NCI-H524 treated with DMSO at 0.1 percent for 48 hours (cell line): ENCODE measurements around the gene ANO9.

Experiments used
- DNase-seq: peaks from one replicate; lab custom pipeline; 2025; lab: John Stamatoyannopoulos, UW

Gene ANO9

DNA sequence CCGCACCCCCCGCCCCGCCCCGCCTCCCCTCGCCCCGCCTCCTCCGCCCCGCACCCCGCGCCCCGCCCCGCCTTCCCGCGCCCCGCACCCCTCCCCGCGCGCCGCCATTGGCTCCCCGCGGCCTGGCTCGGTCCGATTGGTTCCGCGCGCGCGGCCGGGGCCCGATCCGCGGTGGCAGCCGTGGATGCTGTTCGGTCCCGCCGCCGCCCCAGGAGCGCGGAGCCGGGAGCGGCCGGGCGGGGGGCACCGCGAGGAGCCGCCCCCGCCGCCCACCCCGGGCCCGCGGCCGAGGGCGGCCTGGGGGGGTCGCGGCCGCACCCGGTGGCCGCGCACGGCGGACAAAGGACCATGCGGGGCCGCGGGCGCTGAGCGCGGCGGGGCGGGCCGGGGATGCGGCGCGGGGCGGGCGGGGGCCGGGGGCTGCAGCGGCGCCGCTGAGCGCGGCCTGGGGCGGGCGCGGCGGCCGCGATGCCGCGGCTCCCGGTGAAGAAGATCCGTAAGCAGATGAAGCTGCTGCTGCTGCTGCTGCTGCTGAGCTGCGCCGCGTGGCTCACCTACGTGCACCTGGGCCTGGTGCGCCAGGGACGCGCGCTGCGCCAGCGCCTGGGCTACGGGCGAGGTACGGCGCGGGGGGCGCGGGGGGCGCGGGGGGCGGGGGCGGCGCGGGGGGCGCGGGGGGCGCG lies 72.3 kb downstream of the ANO9 start, which contains the start of gene B4GALNT4:
TSS of gene B4GALNT4 (plus strand) at position 164 of the 683 bp plus-strand sequence. CDS start at position 469, 305 bp downstream.
- DNase-seq = no peak

DNA sequence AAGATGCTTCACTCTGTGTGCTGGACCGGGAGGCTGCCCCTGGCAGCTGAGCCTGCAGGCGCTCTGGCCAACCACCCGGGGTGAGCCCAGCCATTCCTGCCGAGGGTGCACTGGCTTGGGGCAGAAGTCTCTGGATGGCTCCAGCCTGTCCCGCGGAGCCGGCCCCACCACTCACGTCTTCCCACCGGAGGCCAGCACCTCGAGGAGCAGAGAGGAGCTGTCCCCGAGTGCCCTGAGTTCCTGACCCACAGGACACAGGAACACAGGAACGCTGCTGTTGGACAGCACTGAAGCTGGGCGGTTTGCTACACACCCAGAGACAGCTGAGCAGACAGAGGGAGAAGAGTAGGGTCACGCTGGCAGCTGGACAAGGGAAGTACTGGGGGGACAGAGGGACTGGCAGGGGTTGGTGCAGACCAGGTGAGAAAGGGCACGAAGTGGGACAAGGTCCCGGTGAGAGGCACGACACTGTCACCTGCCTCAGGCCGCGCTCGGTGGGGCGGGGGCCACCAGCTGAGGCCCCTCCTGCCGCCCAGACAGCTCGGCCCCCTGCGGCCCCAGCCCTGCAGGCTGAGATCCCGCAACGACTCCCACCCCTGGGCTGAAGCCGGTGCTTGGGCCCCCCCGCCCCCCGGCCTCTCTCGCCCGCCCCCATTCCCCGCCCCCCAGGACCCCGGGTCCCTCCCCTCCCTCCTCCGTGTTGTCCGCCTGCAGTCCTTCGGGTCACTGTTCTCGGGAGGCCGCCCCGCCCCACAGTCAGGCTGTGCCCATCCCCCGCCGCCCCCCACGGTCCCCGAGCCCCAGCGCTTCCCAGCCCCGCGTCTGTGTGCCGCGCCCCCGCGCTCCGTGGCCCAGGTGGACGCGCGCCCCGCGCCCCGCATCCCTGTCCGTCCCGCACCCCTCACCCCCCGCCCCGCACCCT lies 73.1 kb downstream of the ANO9 start:
- no peak for DNase-seq

DNA sequence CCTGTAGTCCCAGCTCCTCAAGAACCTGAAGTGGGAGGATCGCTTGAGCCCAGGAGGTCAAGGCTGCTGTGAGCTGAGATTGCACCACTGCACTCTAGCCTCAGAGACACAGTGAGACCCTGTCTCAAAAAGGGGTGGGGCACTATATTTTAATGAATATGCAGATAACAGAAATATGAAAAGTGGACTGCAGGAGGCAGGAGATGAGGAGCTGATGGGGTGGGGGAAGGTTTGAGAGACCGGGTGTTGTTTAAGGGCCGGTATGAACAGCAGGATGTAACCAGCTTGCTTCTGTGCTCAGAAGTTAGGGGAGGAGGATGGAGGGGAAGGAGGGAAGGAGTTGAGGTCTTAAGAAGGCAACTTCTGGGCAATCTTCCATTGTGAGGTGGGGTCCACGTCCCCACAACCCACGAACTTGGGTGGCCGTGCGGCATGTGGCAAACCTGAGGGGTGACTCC lies 73.8 kb downstream of the ANO9 start:
- no peak for DNase-seq
